ENCODE measurements around the gene ADAMTSL1.

Gene ADAMTSL1

DNA sequence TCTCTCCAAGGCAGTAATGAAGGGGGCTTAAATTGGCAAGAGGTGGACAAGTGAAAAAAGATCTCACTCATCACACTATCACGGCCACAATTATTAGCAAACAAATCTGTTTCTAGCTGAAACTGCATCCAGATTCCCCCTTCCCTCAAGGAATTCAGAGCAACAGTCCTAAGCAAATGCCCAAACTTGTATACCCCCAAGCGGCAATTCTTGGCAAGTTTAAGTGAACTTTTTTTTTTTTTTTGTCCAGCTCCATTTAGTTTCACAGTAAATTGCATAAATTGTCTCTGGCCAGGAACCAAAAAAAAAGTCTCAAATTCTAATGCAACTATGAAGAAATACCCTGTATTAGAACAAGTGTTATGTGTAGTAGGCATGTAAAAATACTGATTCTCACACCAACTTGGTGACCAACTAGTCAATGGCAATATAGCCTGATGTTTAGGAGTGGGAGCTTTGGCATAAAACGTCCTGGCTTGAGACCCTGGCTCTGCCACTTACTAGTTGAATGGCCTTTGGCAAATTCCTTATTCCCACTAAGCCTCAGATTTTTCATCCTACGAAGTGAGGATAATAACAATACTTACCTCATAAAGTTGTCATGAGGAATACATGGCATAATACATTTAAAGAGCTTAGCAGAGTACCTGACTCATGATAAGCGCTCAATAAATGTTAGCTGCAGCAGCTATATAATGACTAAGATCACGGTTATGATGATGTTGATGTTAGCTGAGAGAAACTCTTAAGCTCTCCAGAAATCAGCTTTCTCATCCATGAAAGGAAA lies 193.2 kb downstream of the ADAMTSL1 start:
- Histone ChIP-seq H3K27ac (ENCODE audit: low read depth, low read length) (peak overlapping the region; percentile 66), H3K4me1 (ENCODE audit: control insufficient read depth in 5 of 5, insufficient read depth in 5 of 5, low read length in 5 of 5) (peaks cover 2 to 23% (median 18%) of the 10 kb centered on the region in 5 donors), H3K27me3 (ENCODE audit: control insufficient read depth in 5 of 5, insufficient read depth in 4 of 5, low read length in 5 of 5) (no peaks in the 10 kb centered on the region), H3K9ac (ENCODE audit: low read length in 5 of 5) (peak overlapping the region in 1 of 5 donors; percentile 22), H3K36me3 (ENCODE audit: control insufficient read depth in 5 of 5, insufficient read depth in 5 of 5, low read length in 5 of 5) (no peaks in the 10 kb centered on the region), H3K9me3 (ENCODE audit: control insufficient read depth in 5 of 5, low read length in 5 of 5) (no peaks in the 10 kb centered on the region), H3K4me3 (ENCODE audit: low read depth in 1 of 5, low read length in 5 of 5) (no peak overlapping the region)

- Histone ChIP-seq H3K27ac (ENCODE audit: low read depth, low read length) (no peak overlapping the region), H3K27me3 (ENCODE audit: control insufficient read depth in 5 of 5, insufficient read depth in 4 of 5, low read length in 5 of 5) (no peaks in the 10 kb centered on the region), H3K9ac (ENCODE audit: low read length in 5 of 5) (no peak overlapping the region), H3K9me3 (ENCODE audit: control insufficient read depth in 5 of 5, low read length in 5 of 5) (no peaks in the 10 kb centered on the region), H3K4me1 (ENCODE audit: control insufficient read depth in 5 of 5, insufficient read depth in 5 of 5, low read length in 5 of 5) (peaks cover 2 to 23% (median 18%) of the 10 kb centered on the region in 5 donors), H3K4me3 (ENCODE audit: low read depth in 1 of 5, low read length in 5 of 5) (no peak overlapping the region), H3K36me3 (ENCODE audit: control insufficient read depth in 5 of 5, insufficient read depth in 5 of 5, low read length in 5 of 5) (no peaks in the 10 kb centered on the region)
Measured at GRCh38 chr9:18668944-18669343, 195.0 kb downstream of the ADAMTSL1 start.

- Histone ChIP-seq H3K27ac (ENCODE audit: low read depth, low read length) (no peak overlapping the region), H3K4me1 (ENCODE audit: control insufficient read depth in 5 of 5, insufficient read depth in 5 of 5, low read length in 5 of 5) (peaks cover 0 to 24% (median 18%) of the 10 kb centered on the region in 5 donors), H3K4me3 (ENCODE audit: low read depth in 1 of 5, low read length in 5 of 5) (no peak overlapping the region), H3K36me3 (ENCODE audit: control insufficient read depth in 5 of 5, insufficient read depth in 5 of 5, low read length in 5 of 5) (no peaks in the 10 kb centered on the region), H3K9me3 (ENCODE audit: control insufficient read depth in 5 of 5, low read length in 5 of 5) (no peaks in the 10 kb centered on the region), H3K27me3 (ENCODE audit: control insufficient read depth in 5 of 5, insufficient read depth in 4 of 5, low read length in 5 of 5) (no peaks in the 10 kb centered on the region), H3K9ac (ENCODE audit: low read length in 5 of 5) (no peak overlapping the region)
Measured at GRCh38 chr9:18672706-18673105, 198.8 kb downstream of the ADAMTSL1 start.

DNA sequence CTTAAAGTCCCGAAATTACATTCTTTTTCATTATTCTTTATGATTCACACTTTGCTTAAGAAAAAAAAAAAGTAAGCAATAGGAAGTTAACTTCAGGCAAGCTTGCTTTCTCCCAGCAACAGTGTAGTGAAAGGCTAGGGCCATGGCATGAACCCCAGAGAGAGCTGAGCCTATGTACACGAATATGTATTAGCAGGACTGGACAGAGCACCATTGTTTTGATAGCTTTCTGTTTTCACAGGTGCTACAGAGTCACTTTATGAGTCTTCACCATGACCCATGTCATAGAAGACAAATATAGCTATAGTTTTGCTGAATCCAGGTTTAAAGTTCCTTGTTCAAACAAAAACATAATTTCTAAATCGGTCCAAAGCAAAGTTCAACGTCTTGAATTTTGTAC lies 199.2 kb downstream of the ADAMTSL1 start:
- H3K36me3 ChIP-seq (ENCODE audit: control insufficient read depth in 5 of 5, insufficient read depth in 5 of 5, low read length in 5 of 5): no peaks in the 10 kb centered on the region
- no peak overlapping the region for H3K9ac ChIP-seq (ENCODE audit: low read length in 5 of 5)
- H3K4me3 ChIP-seq (ENCODE audit: low read depth in 1 of 5, low read length in 5 of 5): no peak overlapping the region
- H3K27ac ChIP-seq (ENCODE audit: low read depth, low read length): no peak overlapping the region
- H3K4me1 ChIP-seq (ENCODE audit: control insufficient read depth in 5 of 5, insufficient read depth in 5 of 5, low read length in 5 of 5): peaks cover 0 to 25% (median 18%) of the 10 kb centered on the region in 5 donors
- H3K27me3 ChIP-seq (ENCODE audit: control insufficient read depth in 5 of 5, insufficient read depth in 4 of 5, low read length in 5 of 5): no peaks in the 10 kb centered on the region
- H3K9me3 ChIP-seq (ENCODE audit: control insufficient read depth in 5 of 5, low read length in 5 of 5): no peaks in the 10 kb centered on the region

GRCh38 chr9:18675332-18675731 lies 201.4 kb downstream of the ADAMTSL1 start:
- H3K27ac ChIP-seq (ENCODE audit: low read depth, low read length): no peak overlapping the region
- no peaks in the 10 kb centered on the region for H3K9me3 ChIP-seq (ENCODE audit: control insufficient read depth in 5 of 5, low read length in 5 of 5)
- no peak overlapping the region for H3K4me3 ChIP-seq (ENCODE audit: low read depth in 1 of 5, low read length in 5 of 5)
- no peak overlapping the region for H3K9ac ChIP-seq (ENCODE audit: low read length in 5 of 5)
- no peaks in the 10 kb centered on the region for H3K27me3 ChIP-seq (ENCODE audit: control insufficient read depth in 5 of 5, insufficient read depth in 4 of 5, low read length in 5 of 5)
- no peaks in the 10 kb centered on the region for H3K36me3 ChIP-seq (ENCODE audit: control insufficient read depth in 5 of 5, insufficient read depth in 5 of 5, low read length in 5 of 5)
- H3K4me1 ChIP-seq (ENCODE audit: control insufficient read depth in 5 of 5, insufficient read depth in 5 of 5, low read length in 5 of 5): peaks cover 0 to 37% (median 21%) of the 10 kb centered on the region in 5 donors

DNA sequence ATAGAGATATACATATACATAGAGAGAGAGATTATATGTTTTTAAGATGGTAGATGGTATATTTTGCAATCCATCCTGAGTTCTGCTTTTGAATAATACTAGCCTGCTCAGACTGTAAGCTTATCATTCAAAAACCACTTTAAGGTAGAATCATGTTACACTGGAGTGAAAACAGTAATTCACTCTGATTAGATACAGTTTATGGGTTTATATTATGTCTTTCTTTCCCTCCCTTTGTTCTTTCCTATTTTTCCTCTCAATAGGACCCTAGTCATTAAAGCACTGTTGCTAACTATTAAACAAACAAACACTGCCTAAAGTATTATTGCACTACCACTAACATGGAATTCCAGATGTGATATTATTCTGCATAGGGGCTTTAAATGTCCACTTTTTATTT lies 202.0 kb downstream of the ADAMTSL1 start:
- no peak overlapping the region for H3K4me3 ChIP-seq (ENCODE audit: low read depth in 1 of 5, low read length in 5 of 5)
- H3K36me3 ChIP-seq (ENCODE audit: control insufficient read depth in 5 of 5, insufficient read depth in 5 of 5, low read length in 5 of 5): no peaks in the 10 kb centered on the region
- peaks cover 0 to 37% (median 21%) of the 10 kb centered on the region in 5 donors for H3K4me1 ChIP-seq (ENCODE audit: control insufficient read depth in 5 of 5, insufficient read depth in 5 of 5, low read length in 5 of 5)

GRCh38 chr9:18676525-18676924 lies 202.6 kb downstream of the ADAMTSL1 start:
- H3K9ac ChIP-seq (ENCODE audit: low read length in 5 of 5): no peak overlapping the region
- no peak overlapping the region for H3K27ac ChIP-seq (ENCODE audit: low read depth, low read length)
- H3K9me3 ChIP-seq (ENCODE audit: control insufficient read depth in 5 of 5, low read length in 5 of 5): no peaks in the 10 kb centered on the region
- H3K36me3 ChIP-seq (ENCODE audit: control insufficient read depth in 5 of 5, insufficient read depth in 5 of 5, low read length in 5 of 5): no peaks in the 10 kb centered on the region
- H3K4me3 ChIP-seq (ENCODE audit: low read depth in 1 of 5, low read length in 5 of 5): no peak overlapping the region
- peaks cover 0 to 37% (median 21%) of the 10 kb centered on the region in 5 donors for H3K4me1 ChIP-seq (ENCODE audit: control insufficient read depth in 5 of 5, insufficient read depth in 5 of 5, low read length in 5 of 5)
- no peaks in the 10 kb centered on the region for H3K27me3 ChIP-seq (ENCODE audit: control insufficient read depth in 5 of 5, insufficient read depth in 4 of 5, low read length in 5 of 5)

More for the DNA sequence above, 202.0 kb downstream of the ADAMTSL1 start:
- no peak overlapping the region for H3K9ac ChIP-seq (ENCODE audit: low read length in 5 of 5)
- H3K27me3 ChIP-seq (ENCODE audit: control insufficient read depth in 5 of 5, insufficient read depth in 4 of 5, low read length in 5 of 5): no peaks in the 10 kb centered on the region
- no peaks in the 10 kb centered on the region for H3K9me3 ChIP-seq (ENCODE audit: control insufficient read depth in 5 of 5, low read length in 5 of 5)
- H3K27ac ChIP-seq (ENCODE audit: low read depth, low read length): no peak overlapping the region

DNA sequence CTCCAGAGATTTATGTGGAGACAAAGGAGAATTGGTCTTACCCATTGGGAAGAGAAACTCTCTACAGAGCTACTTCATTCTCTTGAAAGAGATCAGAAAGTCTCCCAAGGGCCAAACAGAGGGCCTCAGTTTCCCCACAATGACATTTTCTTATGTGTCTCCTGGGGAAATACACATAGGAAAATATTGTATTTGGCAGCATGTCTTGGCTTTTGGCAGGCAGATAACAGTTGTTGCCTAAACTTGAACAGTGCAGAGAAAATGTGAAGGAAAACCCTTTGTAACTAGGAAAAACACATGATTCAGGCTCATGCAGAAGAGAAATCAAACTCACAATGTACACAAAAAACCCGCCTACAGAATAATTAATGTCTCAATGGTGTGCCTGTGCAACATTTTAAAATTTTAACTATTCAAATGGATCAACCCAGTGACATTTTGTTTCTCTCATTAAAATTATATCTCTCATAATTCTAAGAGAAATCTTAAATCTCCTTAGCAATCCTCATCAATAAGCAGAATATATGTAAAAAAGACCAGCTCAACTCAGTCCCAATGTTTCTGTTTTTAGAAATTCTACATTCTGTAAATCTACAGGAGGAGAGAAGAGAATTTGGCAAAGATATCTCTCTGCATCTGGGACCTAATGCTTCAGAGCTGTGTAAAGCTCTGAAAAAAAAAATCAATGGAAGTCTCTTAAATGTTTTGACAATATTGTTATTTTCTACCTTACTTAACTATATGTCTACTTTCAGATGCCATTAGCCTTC lies 205.1 kb downstream of the ADAMTSL1 start:
- Histone ChIP-seq H3K36me3 (ENCODE audit: control insufficient read depth in 5 of 5, insufficient read depth in 5 of 5, low read length in 5 of 5) (no peaks in the 10 kb centered on the region), H3K27ac (ENCODE audit: low read depth, low read length) (peak overlapping the region; percentile 55), H3K4me3 (ENCODE audit: low read depth in 1 of 5, low read length in 5 of 5) (no peak overlapping the region), H3K27me3 (ENCODE audit: control insufficient read depth in 5 of 5, insufficient read depth in 4 of 5, low read length in 5 of 5) (no peaks in the 10 kb centered on the region), H3K4me1 (ENCODE audit: control insufficient read depth in 5 of 5, insufficient read depth in 5 of 5, low read length in 5 of 5) (peaks cover 0 to 37% (median 21%) of the 10 kb centered on the region in 5 donors), H3K9ac (ENCODE audit: low read length in 5 of 5) (no peak overlapping the region), H3K9me3 (ENCODE audit: control insufficient read depth in 5 of 5, low read length in 5 of 5) (no peaks in the 10 kb centered on the region)

DNA sequence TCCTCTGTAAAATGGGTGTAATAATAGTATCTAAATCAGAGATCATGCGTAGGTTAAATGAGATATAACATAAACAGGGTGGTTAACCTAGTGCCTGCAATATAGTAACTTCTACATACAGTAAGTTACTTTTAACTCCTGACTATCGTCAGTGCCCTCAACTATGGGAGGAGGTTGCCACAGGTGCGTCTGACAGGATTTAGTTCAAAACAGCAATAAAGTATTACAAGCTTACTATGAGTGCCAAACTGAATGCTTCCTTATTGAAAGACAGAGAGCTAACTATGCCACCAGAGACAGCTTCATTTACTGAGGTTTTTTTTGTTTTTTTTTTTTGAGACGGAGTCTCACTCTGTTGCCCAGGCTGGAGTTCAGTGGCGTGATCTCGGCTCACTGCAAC lies 209.0 kb downstream of the ADAMTSL1 start:
- Histone ChIP-seq H3K4me3 (ENCODE audit: low read depth in 1 of 5, low read length in 5 of 5) (no peak overlapping the region), H3K27ac (ENCODE audit: low read depth, low read length) (no peak overlapping the region), H3K27me3 (ENCODE audit: control insufficient read depth in 5 of 5, insufficient read depth in 4 of 5, low read length in 5 of 5) (no peaks in the 10 kb centered on the region)

GRCh38 chr9:18683312-18683711 lies 209.4 kb downstream of the ADAMTSL1 start:
- Histone ChIP-seq H3K9me3 (ENCODE audit: control insufficient read depth in 5 of 5, low read length in 5 of 5) (no peaks in the 10 kb centered on the region), H3K27me3 (ENCODE audit: control insufficient read depth in 5 of 5, insufficient read depth in 4 of 5, low read length in 5 of 5) (no peaks in the 10 kb centered on the region), H3K27ac (ENCODE audit: low read depth, low read length) (no peak overlapping the region), H3K4me3 (ENCODE audit: low read depth in 1 of 5, low read length in 5 of 5) (no peak overlapping the region), H3K36me3 (ENCODE audit: control insufficient read depth in 5 of 5, insufficient read depth in 5 of 5, low read length in 5 of 5) (no peaks in the 10 kb centered on the region), H3K4me1 (ENCODE audit: control insufficient read depth in 5 of 5, insufficient read depth in 5 of 5, low read length in 5 of 5) (peaks cover 0 to 20% (median 11%) of the 10 kb centered on the region in 5 donors), H3K9ac (ENCODE audit: low read length in 5 of 5) (no peak overlapping the region)

More for the DNA sequence above, 209.0 kb downstream of the ADAMTSL1 start:
- no peaks in the 10 kb centered on the region for H3K9me3 ChIP-seq (ENCODE audit: control insufficient read depth in 5 of 5, low read length in 5 of 5)
- peaks cover 0 to 24% (median 11%) of the 10 kb centered on the region in 5 donors for H3K4me1 ChIP-seq (ENCODE audit: control insufficient read depth in 5 of 5, insufficient read depth in 5 of 5, low read length in 5 of 5)
- no peaks in the 10 kb centered on the region for H3K36me3 ChIP-seq (ENCODE audit: control insufficient read depth in 5 of 5, insufficient read depth in 5 of 5, low read length in 5 of 5)
- H3K9ac ChIP-seq (ENCODE audit: low read length in 5 of 5): no peak overlapping the region

Measured in subcutaneous abdominal adipose tissue (tissue), 5 donors.